HG02610 (cell line): ENCODE results near the gene RFC4.
"Not testable (repeated sequence)": the region's sequence is repeated elsewhere in the genome, so short reads cannot be mapped to it uniquely, and the experiment has no call there.

Source experiments
- ATAC-seq: cut with Tn5 transposase; IDR thresholded peaks from one replicate; pipeline ENCODE4 v1.9.1; 2021; ENCODE audit warnings: mild to moderate bottlenecking, moderate library complexity; ENCODE audit not compliant: unreplicated experiment

Gene RFC4

GRCh38 chr3:186825294-186825821 is 19.1 kb upstream of the RFC4 start:
- ATAC-seq = no peak

- ATAC-seq = no peak
Observed at GRCh38 chr3:186824430-186825139, 18.3 kb upstream of the RFC4 start.

GRCh38 chr3:186823386-186823785 is 17.1 kb upstream of the RFC4 start:
- no peak for ATAC-seq

GRCh38 chr3:186822388-186822759 is 16.1 kb upstream of the RFC4 start:
- ATAC-seq = not testable (repeated sequence)

GRCh38 chr3:186821429-186822387 is 15.4 kb upstream of the RFC4 start:
- no peak for ATAC-seq

- ATAC-seq = no peak
Observed at GRCh38 chr3:186818956-186819355, 12.7 kb upstream of the RFC4 start.

GRCh38 chr3:186818516-186818915 is 12.2 kb upstream of the RFC4 start:
- no peak for ATAC-seq

- no peak for ATAC-seq
Observed at GRCh38 chr3:186815435-186815834, 9.2 kb upstream of the RFC4 start.

- no peak for ATAC-seq
Observed at GRCh38 chr3:186814100-186814499, 7.8 kb upstream of the RFC4 start.

- ATAC-seq = not testable (repeated sequence)
Observed at GRCh38 chr3:186811313-186811712, 5.0 kb upstream of the RFC4 start.

- no peak for ATAC-seq
Observed at GRCh38 chr3:186810336-186810996, 4.2 kb upstream of the RFC4 start.

GRCh38 chr3:186807231-186807630 is 949 bp upstream of the RFC4 start:
- ATAC-seq = no peak

- not testable (repeated sequence) for ATAC-seq
Observed at GRCh38 chr3:186803447-186803846, 2.8 kb downstream of the RFC4 start.

- ATAC-seq = no peak
Observed at GRCh38 chr3:186802701-186803100, 3.6 kb downstream of the RFC4 start.

GRCh38 chr3:186800285-186800684 is 6.0 kb downstream of the RFC4 start:
- ATAC-seq = no peak

- no peak for ATAC-seq
Observed at GRCh38 chr3:186798239-186798874, 7.9 kb downstream of the RFC4 start.

GRCh38 chr3:186790261-186790981 is 15.9 kb downstream of the RFC4 start:
- ATAC-seq = no peak

GRCh38 chr3:186789554-186790260 is 16.6 kb downstream of the RFC4 start:
- no peak for ATAC-seq
